HEK293 (cell line): ENCODE measurements around the gene BIN1.

ENCODE experiments used
- CTCF ChIP-seq: fragments of 450-650 bp; formaldehyde crosslinking; IDR thresholded peaks from 2 replicates; pipeline ENCODE4 v1.5.1; 2016; ENCODE audit warnings: missing biosample characterization, missing genetic modification characterization
- REST ChIP-seq: fragments of 450-650 bp; formaldehyde crosslinking; IDR thresholded peaks from 2 replicates; pipeline ENCODE4 v1.5.1; 2016; ENCODE audit warnings: missing biosample characterization, missing genetic modification characterization
- SETDB1 ChIP-seq: IDR thresholded peaks from one replicate; pipeline ENCODE4 v1.6.1; 2017; ENCODE audit warnings: mild to moderate bottlenecking, low read length, moderate library complexity, mixed read lengths; ENCODE audit not compliant: insufficient read length
- ZBTB21 ChIP-seq: fragments of 450-650 bp; formaldehyde crosslinking; IDR thresholded peaks from 2 replicates; pipeline ENCODE4 v1.5.1; 2017; ENCODE audit warnings: missing biosample characterization, missing genetic modification characterization
- ZNF707 ChIP-seq: fragments of 450-650 bp; formaldehyde crosslinking; IDR thresholded peaks from 2 replicates; pipeline ENCODE4 v1.5.1; 2016; ENCODE audit warnings: missing biosample characterization, missing genetic modification characterization
- ZNF747 ChIP-seq: fragments of 450-650 bp; formaldehyde crosslinking; IDR thresholded peaks from 2 replicates; pipeline ENCODE4 v1.5.1; 2016; ENCODE audit warnings: missing biosample characterization, missing genetic modification characterization
- ZNF777 ChIP-seq: fragments of 450-650 bp; formaldehyde crosslinking; IDR thresholded peaks from 2 replicates; pipeline ENCODE4 v1.5.1; 2017; ENCODE audit warnings: missing biosample characterization, missing genetic modification characterization, borderline replicate concordance
- ZNF830 ChIP-seq: fragments of 450-650 bp; IDR thresholded peaks from 2 replicates; pipeline ENCODE4 v1.5.0; 2018; ENCODE audit warnings: missing biosample characterization, missing genetic modification characterization, low read depth, mild to moderate bottlenecking, moderate library complexity

GRCh38 chr2:127011231-127011661 is 95.7 kb downstream of the BIN1 start:
- TF ChIP-seq CTCF (tag by site-specific recombination) (no peak), ZNF777 (tag by site-specific recombination) (no peak), ZNF707 (no peak), REST (no peak), SETDB1 (no peak), ZNF747 (tag by site-specific recombination) (no peak), ZBTB21 (tag by site-specific recombination) (no peak), ZNF830 (no peak)
